HCT116 (cell line): Measurements from ENCODE around the gene PDE7B.

Experiments used
- CTCF ChIP-seq, 3 experiments: fragments of 200-600 bp in 1 of 3; sonication (generic) in 1 of 3; IDR thresholded peaks in 2 of 3; conservative IDR thresholded peaks in 1 of 3; 2 replicates each; pipeline ENCODE4 v1.5.1; 2012 to 2017; ENCODE audit warnings: low read depth in 2 of 3, low read length in 2 of 3, antibody characterized with exemption in 1 of 3, borderline replicate concordance in 1 of 3, control low read depth in 1 of 3, mild to moderate bottlenecking in 1 of 3, mixed read lengths in 1 of 3, mixed run types in 1 of 3, moderate library complexity in 1 of 3; ENCODE audit not compliant: insufficient read depth in 1 of 3
- POLR2A ChIP-seq: IDR thresholded peaks from 2 replicates; pipeline ENCODE4 v1.7.0; 2011; ENCODE audit warnings: borderline replicate concordance; ENCODE audit not compliant: insufficient read depth, insufficient read length; ENCODE audit errors: extremely low read depth
- RAD21 ChIP-seq: IDR thresholded peaks from 2 replicates; pipeline ENCODE4 v1.6.1; 2012; ENCODE audit warnings: low read depth, mild to moderate bottlenecking
- TF ChIP-seq, protein P1 (sequence below): IDR thresholded peaks from 2 replicates; pipeline ENCODE4 v1.6.1; 2011; ENCODE audit warnings: mild to moderate bottlenecking, low read length, moderate library complexity; ENCODE audit not compliant: insufficient replicate concordance; ENCODE audit errors: extremely low read depth

DNA sequence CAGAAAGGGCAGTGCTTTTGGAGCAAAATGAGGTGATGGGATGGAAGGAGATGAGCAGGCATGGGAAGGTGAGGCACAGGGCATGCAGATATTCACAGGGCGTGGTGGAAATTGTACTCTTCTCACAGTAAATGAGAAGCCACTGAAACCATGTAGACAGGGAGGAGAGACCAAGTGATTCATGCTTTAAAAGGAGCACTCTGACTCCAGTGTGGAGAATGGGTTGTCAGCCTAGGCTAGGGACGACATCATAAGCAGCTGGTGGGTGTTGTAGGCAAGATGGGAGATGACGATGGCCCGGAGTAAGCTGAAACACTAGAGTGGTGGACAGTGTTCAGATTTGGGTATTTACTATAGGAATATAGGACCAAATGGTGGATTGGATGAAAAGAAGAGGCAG lies 18.4 kb downstream of the PDE7B start:
- no peak for TF ChIP-seq CTCF (IDR thresholded peaks at IDR 0.05 in 2 of 3, conservative IDR thresholded peaks at IDR 0.05 in 1 of 3; ENCODE audit: borderline replicate concordance in 1 of 3, insufficient read depth in 1 of 3, low read depth in 2 of 3, low read length in 2 of 3)
- TF ChIP-seq POLR2A = no peak
- TF ChIP-seq RAD21 = no peak
- TF ChIP-seq, protein P1, sequence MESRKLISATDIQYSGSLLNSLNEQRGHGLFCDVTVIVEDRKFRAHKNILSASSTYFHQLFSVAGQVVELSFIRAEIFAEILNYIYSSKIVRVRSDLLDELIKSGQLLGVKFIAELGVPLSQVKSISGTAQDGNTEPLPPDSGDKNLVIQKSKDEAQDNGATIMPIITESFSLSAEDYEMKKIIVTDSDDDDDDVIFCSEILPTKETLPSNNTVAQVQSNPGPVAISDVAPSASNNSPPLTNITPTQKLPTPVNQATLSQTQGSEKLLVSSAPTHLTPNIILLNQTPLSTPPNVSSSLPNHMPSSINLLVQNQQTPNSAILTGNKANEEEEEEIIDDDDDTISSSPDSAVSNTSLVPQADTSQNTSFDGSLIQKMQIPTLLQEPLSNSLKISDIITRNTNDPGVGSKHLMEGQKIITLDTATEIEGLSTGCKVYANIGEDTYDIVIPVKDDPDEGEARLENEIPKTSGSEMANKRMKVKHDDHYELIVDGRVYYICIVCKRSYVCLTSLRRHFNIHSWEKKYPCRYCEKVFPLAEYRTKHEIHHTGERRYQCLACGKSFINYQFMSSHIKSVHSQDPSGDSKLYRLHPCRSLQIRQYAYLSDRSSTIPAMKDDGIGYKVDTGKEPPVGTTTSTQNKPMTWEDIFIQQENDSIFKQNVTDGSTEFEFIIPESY = no peak
